Lower lobe of right lung (tissue), 2 donors: ENCODE results near the gene OR5L1. TPM values are rescaled to one million over a fixed set of nuclear protein-coding genes. Genes with fewer than 3 reads are reported as not detected.

Experiments used
- ATAC-seq, 2 donors: fragments of 200-7000 bp; cut with Tn5 transposase; one replicate each; pipeline ENCODE4 v1.9.1; 2020 to 2022; ENCODE audit warnings: mild to moderate bottlenecking in 2 of 2, moderate library complexity in 2 of 2
- DNase-seq: peaks from one replicate; pipeline ENCODE4 v3.0.0-alpha.2; 2020
- H3K27ac ChIP-seq: fragments of 200-600 bp; one replicate; pipeline ENCODE4 v1.8.0; 2022
- H3K27me3 ChIP-seq: fragments of 200-600 bp; one replicate; pipeline ENCODE4 v1.8.0; 2022; ENCODE audit warnings: low read depth
- H3K36me3 ChIP-seq: fragments of 200-600 bp; one replicate; pipeline ENCODE4 v1.8.0; 2022; ENCODE audit warnings: mild to moderate bottlenecking
- H3K4me1 ChIP-seq: fragments of 200-600 bp; one replicate; pipeline ENCODE4 v1.8.0; 2022
- H3K4me3 ChIP-seq: fragments of 200-600 bp; one replicate; pipeline ENCODE4 v1.8.0; 2022; ENCODE audit warnings: mild to moderate bottlenecking
- H3K9me3 ChIP-seq: fragments of 200-600 bp; one replicate; pipeline ENCODE4 v1.8.0; 2022
- CTCF ChIP-seq: fragments of 200-600 bp; IDR thresholded peaks from one replicate; pipeline ENCODE4 v1.8.0; 2022; ENCODE audit warnings: antibody characterized with exemption, mild to moderate bottlenecking
- intact Hi-C: fragments of 100-400 bp; cut with DNase I; formaldehyde crosslinking; loops from one replicate; pipeline ENCODE4 v1.11.0; 2022
- long read RNA-seq: library from polyadenylated mRNA; unstranded; transcript quantifications from one replicate; pipeline ENCODE4 v2.0.0, GENCODE V29; 2021
- total RNA-seq: library from RNA; stranded (reverse); fragmentation: NEBNext Ultra II Directional; extraction: Animal tissue kit (Norgen Biotek cat#: 25700); gene quantifications from one replicate; pipeline ENCODE4 v1.2.1, GENCODE V29; 2021
- donor health status: DM: no; HTN: yes; CAD: no; lungs with severe emphysema.

The OR5L1 gene
- total RNA-seq, result not detected
- long read RNA-seq, result 0 reads

DNA sequence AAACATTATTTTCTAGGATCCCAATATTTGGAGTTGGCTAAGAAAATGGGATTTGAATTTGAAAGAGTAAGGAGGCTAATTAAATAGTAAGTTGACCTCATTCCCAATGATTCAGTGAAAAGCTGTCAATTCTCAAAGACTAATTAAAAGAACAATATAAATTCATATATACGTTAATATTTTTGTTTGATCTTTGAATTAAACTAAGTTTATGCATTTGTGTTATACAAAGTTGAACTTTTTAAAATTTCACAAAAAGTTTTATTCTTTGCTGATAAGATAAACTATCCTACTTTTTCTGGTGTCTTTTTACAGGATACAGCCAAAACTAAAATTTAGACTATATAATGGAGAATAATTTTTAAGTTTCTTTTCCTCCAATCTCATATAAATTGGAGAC is at the start of gene OR5L1:
TSS of gene OR5L1 (plus strand) at position 301 of the 400 bp plus-strand sequence. CDS start 100 bp downstream, outside the sequence.
- no peak for ATAC-seq
- no peak within 1 kb of the TSS for H3K27ac ChIP-seq
- H3K4me1 ChIP-seq, result no peaks in the 10 kb centered on the region
- no peak for TF ChIP-seq CTCF
- H3K9me3 ChIP-seq, result no peaks in the 10 kb centered on the region
- DNase-seq, result no peak
- H3K36me3 ChIP-seq, result no peaks in the 10 kb centered on the region
- H3K4me3 ChIP-seq, result no peak within 1 kb of the TSS
- intact Hi-C loops, result no loop called here
- no peaks in the 10 kb centered on the region for H3K27me3 ChIP-seq

GRCh38 chr11:55773138-55773537 is 38.0 kb upstream of the OR5L1 start, which contains the start of gene OR5D13:
TSS of gene OR5D13 (plus strand) at chr11:55773438. CDS start at chr11:55773438, 0 bp downstream.
- Histone ChIP-seq H3K4me3 (no peak within 1 kb of the TSS), H3K9me3 (no peaks in the 10 kb centered on the region), H3K27me3 (no peaks in the 10 kb centered on the region), H3K4me1 (no peaks in the 10 kb centered on the region), H3K36me3 (no peaks in the 10 kb centered on the region), H3K27ac (no peak within 1 kb of the TSS)
- intact Hi-C loops, result no loop called here
- ATAC-seq, result no peak
- DNase-seq, result no peak
- no peak for TF ChIP-seq CTCF

GRCh38 chr11:55791606-55792005 is 19.6 kb upstream of the OR5L1 start:
- Histone ChIP-seq H3K4me1 (no peaks in the 10 kb centered on the region), H3K4me3 (no peak overlapping the region), H3K9me3 (no peaks in the 10 kb centered on the region), H3K27ac (no peak overlapping the region), H3K27me3 (no peaks in the 10 kb centered on the region), H3K36me3 (no peaks in the 10 kb centered on the region)
- no peak for ATAC-seq
- no peak for TF ChIP-seq CTCF
- no peak for DNase-seq
- intact Hi-C loops, result no loop called here

DNA sequence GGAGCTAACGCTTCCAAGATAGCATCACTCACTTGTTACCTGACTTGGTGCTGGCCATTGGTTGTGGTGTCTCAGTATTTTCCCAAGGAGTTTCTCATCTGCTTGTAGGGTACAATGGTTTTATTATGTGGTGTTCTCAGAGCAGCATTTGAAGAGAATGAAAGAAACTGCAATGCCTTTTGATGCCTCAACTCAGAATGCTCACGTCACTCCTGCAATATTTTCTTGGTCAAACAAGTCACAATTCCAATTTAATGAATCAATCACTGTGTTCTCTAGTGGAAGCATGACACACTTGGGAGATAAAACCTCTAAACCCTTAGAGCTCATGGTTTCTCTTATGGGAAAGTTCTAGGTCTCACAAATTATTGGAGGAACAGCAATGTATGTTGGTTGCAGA is 17.8 kb upstream of the OR5L1 start:
- no peak for DNase-seq
- no peaks in the 10 kb centered on the region for H3K4me1 ChIP-seq
- no peaks in the 10 kb centered on the region for H3K9me3 ChIP-seq
- no peak overlapping the region for H3K27ac ChIP-seq
- no peaks in the 10 kb centered on the region for H3K27me3 ChIP-seq
- no peak overlapping the region for H3K4me3 ChIP-seq
- ATAC-seq, result no peak
- no peaks in the 10 kb centered on the region for H3K36me3 ChIP-seq
- no peak for TF ChIP-seq CTCF
- intact Hi-C loops, result no loop called here

GRCh38 chr11:55795256-55795655 is 15.9 kb upstream of the OR5L1 start, which contains the start of gene OR5D14:
TSS of gene OR5D14 (plus strand) at chr11:55795556. CDS start at chr11:55795556, 0 bp downstream.
- intact Hi-C loops, result no loop called here
- TF ChIP-seq CTCF, result no peak
- Histone ChIP-seq H3K36me3 (no peaks in the 10 kb centered on the region), H3K27me3 (no peaks in the 10 kb centered on the region), H3K4me1 (no peaks in the 10 kb centered on the region), H3K9me3 (no peaks in the 10 kb centered on the region), H3K27ac (no peak within 1 kb of the TSS), H3K4me3 (no peak within 1 kb of the TSS)
- DNase-seq (no peak), ATAC-seq (no peak)

- DNase-seq (no peak), ATAC-seq (no peak)
- intact Hi-C loops, result no loop called here
- Histone ChIP-seq H3K36me3 (no peaks in the 10 kb centered on the region), H3K27ac (no peak overlapping the region), H3K4me1 (no peaks in the 10 kb centered on the region), H3K9me3 (no peaks in the 10 kb centered on the region), H3K27me3 (no peaks in the 10 kb centered on the region), H3K4me3 (no peak overlapping the region)
- TF ChIP-seq CTCF, result no peak
Observed at GRCh38 chr11:55806248-55806647, 4.9 kb upstream of the OR5L1 start.
